Bone marrow (tissue), 2 donors: ENCODE measurements around the gene GATA3.

ENCODE experiments used
- DNase-seq, 2 donors: peaks; one replicate each; lab custom pipeline; 2025; lab: John Stamatoyannopoulos, UW

The GATA3 gene

DNA sequence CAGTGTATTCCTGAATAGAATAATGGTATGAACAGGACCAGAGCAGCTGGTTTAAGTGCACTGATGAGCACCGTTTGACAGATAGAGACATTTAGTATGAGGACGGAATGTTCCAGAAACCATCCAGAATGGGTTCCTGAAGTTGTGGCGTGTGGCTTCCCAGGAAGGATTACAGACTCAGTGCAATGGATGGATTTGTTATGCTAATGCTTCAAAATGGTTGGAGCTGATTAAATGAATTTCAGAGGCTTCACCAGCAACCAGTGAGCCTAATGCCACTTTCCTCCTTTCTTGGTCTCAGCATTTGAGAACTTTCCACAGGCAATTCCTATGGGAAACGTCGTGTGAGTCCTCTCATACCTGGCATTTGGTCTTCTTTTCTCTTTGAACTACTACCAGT is 9.9 kb downstream of the GATA3 start:
- no peak for DNase-seq

DNA sequence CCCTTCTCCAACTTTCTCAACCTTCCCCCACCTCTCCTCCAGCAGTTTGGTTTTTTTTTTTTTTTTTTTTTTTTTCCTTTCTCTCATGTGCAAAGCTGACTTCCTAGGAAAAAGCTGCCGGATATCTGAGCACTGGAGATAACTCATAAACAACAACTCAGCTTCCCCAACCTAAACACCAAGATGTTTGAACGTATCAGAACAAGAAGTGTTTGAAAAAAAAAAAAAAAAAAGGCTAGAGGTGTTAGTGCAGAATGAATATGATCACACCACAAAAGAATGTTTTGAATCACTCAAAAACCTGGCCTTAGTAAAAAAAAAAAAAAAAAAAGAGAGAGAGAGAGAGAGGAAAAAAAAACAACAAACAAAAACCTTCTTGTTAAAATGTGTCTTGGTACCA is 11.2 kb downstream of the GATA3 start:
- no peak for DNase-seq

DNA sequence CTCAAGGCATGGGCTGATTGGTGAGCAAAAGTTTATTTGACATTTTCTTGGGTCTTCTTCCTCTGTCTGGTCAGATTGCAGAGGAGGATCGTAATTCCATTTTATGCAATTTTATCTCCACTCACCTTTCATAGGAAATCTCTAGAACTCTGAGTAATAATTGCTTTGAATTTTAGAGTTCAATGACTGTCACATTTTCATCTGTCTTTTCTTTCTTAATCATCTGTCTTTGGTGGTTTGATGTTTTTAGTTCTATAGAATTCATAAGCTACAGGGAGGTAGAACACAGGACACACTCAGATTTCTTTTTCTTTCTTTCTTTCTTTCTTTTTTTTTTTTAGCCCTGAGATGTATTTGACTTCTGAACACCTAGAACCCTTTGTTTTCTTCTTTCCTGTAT is 11.6 kb downstream of the GATA3 start:
- no peak for DNase-seq

DNA sequence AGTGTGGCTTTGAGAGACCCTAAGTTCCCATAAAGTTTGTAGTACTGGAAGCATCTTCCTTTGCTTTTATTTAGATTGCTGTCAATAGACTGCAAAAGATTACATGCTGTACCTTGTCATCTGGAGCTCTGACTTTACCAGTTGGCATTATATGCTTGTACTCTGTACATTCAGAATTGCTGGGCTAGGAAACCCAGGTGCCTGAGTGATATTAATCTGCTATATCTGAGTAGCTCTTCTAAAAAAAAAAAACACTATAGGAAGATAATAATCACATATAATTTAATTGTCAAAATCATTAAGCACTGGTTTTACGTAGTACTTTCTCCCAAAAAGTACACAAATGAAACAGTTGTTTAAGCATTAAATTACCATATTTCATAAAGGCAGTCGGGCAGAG is 12.3 kb downstream of the GATA3 start:
- DNase-seq: no peak

DNA sequence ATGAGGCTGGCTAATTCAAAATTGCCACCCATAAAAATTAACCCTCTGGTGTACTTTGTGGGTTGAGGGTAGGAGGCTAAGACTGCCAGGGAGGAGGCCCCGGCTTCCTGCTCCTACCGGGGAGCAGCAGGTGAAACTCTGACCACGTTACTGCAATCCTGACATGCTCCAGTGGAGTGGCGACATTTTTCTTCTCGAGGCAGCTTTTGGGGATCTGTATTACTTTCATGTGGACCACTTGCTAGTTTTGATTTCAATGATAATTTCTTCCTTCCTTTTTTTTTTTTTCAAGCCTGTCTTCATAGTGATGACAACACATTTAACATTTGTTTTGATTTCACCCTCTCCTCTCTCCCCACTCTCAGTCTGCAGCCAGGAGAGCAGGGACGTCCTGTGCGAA is 14.6 kb downstream of the GATA3 start:
- no peak for DNase-seq

DNA sequence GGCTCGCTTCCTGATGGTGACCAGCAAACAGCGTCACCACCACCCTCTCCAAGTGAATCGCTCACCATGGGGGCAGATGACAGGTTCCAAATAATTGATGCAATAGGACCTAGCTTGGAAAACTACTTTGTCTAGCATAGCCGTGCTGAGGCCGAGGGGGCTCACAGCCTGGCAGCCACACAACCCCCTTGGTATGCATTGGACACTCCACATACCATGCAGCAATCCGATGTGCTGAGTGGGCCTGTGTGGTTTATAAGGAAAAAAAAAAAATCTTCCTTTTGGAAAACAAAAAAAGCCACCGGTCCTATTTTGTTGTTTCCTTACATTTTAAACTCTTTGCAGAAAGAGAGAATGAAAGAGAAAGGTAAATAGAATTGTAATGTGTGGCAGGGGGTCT is 15.1 kb downstream of the GATA3 start:
- no peak for DNase-seq

DNA sequence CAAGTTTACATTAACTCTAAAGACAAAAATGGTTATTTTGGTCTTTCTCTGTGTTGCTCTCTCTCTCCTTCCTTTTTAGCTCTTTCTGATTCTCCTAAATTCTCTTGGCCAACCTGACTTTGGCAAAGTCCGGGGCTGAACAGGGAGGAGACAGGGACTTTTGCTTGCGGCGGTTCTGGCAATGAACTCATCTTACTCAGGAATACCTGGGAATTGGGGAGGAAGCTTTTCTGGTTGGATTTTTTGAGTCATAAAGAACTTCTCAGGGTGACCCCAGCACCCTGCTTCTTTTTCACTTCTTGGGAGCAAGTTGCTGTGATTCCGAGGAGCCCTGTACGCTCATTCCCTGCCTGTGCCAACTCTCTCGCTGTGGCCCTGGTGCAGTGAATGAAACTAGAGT is 16.0 kb downstream of the GATA3 start:
- DNase-seq: no peak

DNA sequence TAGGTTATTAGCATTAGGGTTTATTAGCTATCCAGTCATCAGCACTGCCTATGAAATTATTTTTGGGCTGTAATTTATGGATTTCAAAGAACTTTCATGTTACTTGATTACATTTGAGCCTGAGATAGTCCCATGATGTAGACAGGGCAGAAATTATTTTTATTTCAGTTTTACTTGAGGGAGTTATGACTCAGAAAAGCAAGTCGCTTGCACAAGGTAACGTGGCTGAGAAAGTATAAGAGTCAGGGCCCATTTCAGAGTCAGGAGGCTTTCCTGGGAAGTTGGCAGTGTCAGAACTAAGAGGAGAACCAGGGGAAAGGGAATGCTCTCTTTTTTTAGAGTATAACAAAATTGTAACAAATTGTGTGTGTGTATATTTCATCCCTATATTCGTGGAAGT is 16.5 kb downstream of the GATA3 start:
- DNase-seq: no peak

DNA sequence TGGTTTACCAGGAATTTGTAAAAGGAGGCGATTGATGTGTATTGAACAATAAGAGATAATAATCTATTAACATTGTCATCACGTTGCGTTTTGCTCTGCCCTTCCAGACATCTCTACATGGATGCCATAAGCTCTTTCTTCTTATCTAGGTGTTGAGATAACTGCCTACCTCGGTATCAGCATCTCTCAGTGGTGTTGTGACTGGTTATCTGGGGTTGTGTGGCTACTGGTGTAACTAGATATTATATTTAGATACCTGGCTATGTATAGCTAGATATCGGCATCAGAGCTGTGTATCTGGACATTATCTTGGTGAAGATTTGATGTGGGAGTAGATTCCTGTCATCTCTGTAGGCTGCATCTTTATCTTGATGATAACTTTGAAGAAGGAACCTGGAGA is 17.2 kb downstream of the GATA3 start:
- no peak for DNase-seq

DNA sequence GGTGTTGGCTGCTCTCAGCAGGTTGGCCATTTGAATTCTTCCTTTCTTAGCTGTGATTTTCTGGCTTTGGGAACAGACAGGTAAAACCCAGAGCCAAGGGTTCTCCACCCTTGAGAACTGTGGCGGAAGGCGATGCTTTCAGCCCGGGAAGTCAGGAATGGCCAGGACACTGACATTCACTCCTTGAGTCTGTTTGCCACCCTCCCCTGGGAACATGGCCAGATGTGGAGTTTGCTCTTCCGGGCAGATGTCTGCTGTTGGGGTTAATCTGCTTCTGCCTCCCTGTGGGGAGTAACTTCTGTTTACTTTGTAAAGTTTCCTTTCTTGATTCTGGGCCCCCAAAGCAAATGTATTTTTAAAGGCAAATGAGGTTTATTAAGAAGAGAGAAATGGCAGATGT is 17.7 kb downstream of the GATA3 start:
- no peak for DNase-seq

DNA sequence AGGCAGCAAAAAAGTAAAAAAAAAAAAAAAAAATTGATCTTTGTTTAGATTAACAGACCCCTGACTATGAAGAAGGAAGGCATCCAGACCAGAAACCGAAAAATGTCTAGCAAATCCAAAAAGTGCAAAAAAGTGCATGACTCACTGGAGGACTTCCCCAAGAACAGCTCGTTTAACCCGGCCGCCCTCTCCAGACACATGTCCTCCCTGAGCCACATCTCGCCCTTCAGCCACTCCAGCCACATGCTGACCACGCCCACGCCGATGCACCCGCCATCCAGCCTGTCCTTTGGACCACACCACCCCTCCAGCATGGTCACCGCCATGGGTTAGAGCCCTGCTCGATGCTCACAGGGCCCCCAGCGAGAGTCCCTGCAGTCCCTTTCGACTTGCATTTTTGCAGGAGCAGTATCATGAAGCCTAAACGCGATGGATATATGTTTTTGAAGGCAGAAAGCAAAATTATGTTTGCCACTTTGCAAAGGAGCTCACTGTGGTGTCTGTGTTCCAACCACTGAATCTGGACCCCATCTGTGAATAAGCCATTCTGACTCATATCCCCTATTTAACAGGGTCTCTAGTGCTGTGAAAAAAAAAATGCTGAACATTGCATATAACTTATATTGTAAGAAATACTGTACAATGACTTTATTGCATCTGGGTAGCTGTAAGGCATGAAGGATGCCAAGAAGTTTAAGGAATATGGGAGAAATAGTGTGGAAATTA is 19.4 kb downstream of the GATA3 start:
- no peak for DNase-seq

DNA sequence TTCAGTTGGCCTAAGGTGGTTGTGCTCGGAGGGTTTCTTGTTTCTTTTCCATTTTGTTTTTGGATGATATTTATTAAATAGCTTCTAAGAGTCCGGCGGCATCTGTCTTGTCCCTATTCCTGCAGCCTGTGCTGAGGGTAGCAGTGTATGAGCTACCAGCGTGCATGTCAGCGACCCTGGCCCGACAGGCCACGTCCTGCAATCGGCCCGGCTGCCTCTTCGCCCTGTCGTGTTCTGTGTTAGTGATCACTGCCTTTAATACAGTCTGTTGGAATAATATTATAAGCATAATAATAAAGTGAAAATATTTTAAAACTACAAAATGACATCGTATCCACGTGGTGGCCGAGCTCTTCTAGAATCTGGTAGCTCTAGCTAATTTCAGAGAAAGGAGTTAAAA is 20.4 kb downstream of the GATA3 start:
- DNase-seq: no peak

DNA sequence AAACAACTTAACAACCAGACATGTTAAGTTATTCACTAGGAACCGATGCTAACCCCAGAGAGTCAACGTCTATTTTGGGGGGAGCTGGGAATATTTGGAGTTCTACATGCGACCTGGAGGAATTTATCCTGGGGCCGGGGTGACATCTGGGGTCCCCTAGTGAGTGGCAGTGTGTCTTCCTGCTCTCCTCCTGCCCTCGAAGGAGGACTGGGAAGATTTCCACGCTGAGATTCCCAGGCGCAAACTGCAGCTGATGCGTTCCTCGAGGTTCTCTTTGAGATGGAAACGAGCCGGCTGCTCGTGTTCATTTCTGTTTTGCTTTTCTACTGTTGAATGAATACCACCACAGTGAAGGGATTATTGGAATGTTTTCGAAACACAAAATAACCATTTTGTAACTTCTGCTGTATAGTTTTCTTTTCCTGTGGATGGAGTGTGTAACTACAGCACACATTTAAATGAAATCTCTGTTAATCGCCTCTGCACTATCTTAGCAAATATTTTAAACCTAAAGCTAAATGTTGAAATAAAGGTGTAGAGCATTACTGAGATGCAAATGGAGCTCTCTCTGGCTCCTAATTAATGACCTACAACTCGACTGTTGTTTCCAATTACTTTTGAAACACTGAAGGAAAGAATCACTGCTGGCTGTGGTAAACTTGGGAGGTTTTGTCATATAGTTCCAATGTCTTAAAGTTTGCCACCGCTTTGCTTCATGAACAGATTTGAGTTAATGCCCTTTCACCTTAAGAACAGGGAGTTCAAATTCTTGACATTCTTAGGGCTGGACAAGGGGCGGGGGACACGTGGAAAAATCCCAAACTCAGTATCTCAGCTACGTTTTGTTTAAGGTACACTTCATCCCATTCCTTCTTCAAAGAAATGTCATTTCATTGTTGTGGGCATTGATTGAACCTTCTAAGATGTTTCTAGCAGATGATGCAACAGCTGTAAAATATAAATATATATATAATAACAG is 21.1 kb downstream of the GATA3 start:
- no peak for DNase-seq

DNA sequence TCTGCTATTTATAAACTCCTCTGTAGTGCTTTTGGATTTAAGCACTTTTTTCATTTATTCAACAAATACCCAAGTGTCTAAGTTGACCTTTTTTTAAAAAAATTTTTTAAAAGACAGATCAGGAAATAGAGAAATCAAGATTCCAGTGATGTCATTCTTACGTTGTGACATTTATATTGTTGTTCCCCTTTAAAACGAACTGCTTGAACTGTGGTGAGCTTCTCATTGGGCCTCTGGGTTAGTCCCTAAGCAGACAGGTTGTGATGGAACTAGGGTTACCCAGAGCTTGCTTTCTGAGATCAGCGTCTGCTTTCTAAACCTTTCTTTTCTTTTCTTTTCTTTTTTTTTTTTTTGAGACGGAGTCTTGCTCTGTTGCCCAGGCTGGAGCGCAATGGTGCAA is 22.4 kb downstream of the GATA3 start:
- no peak for DNase-seq

DNA sequence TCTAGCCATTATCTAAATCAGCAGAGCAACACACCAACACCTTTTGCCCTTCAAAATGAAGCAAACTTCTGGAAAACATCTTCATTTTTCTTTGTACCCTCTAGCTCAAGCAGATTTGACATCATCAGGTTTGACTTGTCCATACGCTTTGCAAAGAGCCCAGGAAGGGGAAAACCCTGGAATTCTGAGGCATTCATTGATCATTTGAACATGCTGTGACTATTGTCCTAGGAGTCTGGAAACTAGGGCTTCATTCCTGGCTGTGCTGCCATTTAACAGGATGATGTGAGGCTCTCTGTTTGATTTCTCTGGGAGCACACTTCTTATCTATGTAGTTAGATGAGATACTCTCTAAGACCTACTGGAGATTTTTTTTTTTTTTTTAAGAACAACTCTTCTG is 23.5 kb downstream of the GATA3 start:
- DNase-seq: no peak

DNA sequence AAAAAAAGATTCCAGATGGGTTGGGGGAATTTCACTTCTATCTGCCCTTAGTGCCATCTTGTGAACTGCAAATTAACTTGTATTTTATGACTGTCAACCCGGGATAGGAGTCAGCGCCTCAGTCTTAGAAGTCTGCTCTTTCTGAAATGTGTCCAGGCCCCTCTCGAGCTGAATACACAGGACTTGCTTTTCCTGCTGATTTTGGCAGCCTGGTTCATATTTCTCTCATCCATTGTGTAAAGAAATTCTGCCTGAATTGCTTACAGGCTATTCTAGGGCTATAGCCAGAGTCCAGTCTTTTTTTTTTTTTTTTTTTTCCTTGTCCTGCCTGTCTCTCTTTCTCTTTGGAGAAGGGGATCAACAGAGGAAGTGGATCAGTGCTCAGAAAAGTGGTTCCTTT is 24.6 kb downstream of the GATA3 start:
- no peak for DNase-seq

DNA sequence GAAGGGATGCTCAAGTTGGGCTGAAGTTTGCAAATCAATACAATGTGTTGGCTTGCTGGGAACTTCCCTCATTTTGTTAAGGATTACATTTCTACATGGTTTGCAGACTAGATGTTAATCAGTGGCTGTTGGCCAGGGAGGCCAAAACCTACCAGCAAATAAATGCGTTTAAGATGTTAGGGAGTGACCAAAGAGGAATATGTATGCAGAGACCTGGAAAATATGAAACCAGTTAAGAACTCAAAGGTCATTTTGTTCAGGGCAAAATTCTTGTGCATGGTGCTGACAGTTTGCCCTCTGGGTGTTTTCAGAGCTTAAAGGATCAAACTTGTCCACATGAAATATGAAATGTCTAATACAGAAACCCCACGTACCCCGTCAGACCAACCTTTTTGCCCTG is 30.3 kb downstream of the GATA3 start:
- DNase-seq: no peak

DNA sequence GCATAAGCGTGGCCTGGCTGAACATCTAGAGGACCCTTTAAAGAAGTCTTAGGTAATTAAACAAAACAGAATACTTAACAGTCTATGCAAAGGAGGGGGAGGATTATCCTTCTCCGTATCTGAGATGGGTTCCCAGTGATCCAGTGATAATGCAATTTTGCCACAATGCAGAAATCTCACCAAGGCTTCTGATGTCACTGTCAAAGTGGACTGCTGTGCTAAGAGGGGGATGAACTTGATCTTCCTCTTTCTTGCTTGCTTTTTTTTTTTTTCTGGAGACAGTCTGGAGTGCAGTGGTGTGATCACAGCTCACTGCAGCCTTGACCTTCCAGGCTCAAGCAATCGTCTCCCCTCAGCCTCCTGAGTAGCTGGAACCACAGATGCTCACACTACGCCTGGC is 30.8 kb downstream of the GATA3 start:
- no peak for DNase-seq

DNA sequence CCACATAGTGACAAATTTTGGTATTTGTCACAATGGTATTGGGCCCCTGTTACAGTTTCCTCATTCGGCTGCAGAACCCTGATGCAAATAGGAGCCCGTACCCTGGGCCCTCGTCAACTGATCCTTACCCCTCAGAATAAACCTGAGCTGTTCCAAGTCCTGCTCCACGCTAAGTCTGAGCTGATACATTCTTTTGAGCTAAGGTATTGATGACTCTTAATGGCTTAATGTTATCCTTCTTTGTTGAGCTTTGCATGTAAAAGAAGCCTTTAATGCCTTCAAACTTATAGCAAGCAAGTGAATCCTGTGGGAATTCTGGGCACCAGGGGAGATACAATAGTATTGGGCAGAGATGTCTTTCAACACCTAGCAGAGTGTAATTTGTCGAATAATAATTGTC is 31.8 kb downstream of the GATA3 start:
- no peak for DNase-seq

DNA sequence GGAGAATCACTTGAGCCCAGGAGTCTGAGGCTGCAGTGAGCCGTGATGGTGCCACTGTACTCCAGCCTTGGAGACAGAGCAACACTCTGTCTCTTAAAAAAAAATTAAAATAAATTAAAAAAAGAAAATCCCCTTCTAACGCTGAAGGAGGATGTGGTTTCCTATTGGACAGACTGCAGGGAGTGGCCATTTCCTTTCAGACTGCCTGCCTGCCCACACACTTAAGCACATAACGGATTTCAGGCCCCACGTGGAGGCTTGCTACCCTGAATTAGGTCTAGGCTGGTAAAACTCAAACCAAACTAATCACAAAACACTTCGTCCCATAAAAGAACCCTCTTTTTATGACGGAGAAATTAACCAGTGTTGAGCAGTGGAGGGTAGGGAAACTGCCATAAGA is 34.0 kb downstream of the GATA3 start:
- DNase-seq: no peak

DNA sequence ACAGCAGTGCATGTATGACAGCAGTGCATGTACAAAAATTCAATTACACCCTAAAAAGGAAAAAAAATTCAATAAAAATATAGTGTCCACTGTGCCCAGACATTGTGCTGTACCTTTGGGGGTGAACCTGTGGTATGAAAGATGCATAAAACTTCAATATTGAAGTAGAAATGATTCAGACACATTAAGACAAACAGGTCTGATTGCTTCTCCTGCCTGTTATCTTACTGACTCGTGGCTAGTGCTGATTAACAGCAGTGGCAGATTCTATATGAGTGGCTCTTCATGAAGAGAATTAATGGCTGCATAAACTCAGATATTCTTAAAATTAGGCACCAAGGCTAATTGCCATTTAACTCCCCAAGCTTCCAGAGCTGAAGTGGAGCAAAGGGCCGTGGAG is 37.9 kb downstream of the GATA3 start:
- no peak for DNase-seq

DNA sequence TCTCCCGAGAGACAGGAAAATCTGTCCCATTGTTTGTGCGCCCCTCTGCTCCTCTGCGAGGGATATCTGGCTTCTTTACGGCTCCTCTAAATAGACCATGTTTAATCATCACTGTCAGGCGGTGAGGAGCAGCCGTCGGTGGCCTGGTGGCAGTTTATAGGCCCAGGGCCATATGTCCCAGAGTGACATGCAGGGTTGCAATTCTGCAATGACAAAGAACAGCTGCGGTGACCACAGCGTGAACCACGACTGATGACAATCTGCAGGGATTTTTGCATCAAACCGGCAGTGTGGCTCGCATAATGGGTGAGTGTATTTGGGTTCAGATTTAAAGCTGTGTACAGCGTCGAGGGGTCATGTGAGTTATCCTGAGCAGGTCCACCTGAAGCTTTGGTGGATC is 41.5 kb downstream of the GATA3 start:
- no peak for DNase-seq

DNA sequence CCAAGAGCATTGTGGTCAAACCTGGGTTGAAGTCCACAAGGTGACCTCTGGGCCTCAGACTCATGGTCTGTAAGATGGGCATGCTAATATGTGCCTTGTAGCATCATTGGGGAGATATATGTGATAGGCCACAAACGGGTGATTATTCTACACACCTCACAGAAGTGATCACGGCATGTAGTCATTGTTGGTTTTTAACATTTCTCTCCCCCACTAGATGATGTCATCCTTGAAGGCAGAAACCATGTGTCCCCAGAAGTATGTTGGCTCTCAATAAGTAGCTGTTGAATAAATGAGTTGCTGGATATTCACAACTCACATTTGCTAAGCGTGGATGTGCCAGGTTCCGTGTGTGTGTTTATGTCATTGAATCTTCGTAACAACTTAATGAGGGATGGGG is 42.4 kb downstream of the GATA3 start:
- DNase-seq: no peak

DNA sequence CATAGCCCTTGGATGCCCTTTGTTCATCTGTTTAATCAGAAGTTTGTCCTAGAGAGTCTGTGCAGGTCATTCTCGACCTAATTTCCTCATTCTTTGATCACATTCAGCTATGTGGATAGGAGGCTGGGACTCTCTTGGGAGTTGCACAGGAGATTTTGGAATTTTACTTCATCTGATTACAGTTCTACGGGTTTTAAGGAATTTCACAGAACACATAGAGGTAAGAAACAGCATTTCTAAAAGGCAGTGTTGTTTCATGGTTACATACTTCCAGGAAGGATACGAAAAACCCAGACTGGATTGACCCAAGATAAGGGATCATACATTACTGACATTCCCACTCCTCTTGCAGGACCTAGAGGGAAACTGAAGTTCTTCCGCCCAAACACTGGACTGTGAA is 45.9 kb downstream of the GATA3 start:
- no peak for DNase-seq
